K562 (cell line): ENCODE measurements around the gene GEMIN7. TPM values are rescaled to one million over a fixed set of nuclear protein-coding genes. Genes with fewer than 3 reads are reported as not detected.

ENCODE experiments used
- ATAC-seq: fragments of 200-7000 bp; cut with Tn5 transposase; 3 replicates; pipeline ENCODE4 v1.9.1; 2020; ENCODE audit warnings: moderate library complexity
- BruUV-seq: library from RNA; stranded (reverse); fragments of 400-500 nt; replicated peaks from 2 replicates; lab custom pipeline; 2021; lab: Mats Ljungman, UMichigan
- CTCF ChIA-PET: fragments of 300-600 bp; formaldehyde crosslinking; extraction: SDS; loops from one replicate; lab custom pipeline; 2021; ENCODE audit warnings: low intra/inter-chr PET ratio; lab: Yijun Ruan, JAX
- POLR2A ChIA-PET: fragments of 300-600, 350-650 bp; sonication (Branson Sonifier 250); formaldehyde crosslinking; extraction: SDS; loops from one replicate; lab custom pipeline; 2021; ENCODE audit warnings: antibody characterized with exemption, inconsistent platforms; lab: Yijun Ruan, JAX
- DNase-seq, 4 experiments: peaks; one replicate each; pipeline versions ENCODE4 v3.0.0 to v3.0.0-alpha.2; 2011 to 2018; ENCODE audit warnings: low spot score in 3 of 4, mixed read lengths in 3 of 4; ENCODE audit errors: extremely low read depth in 1 of 4
- FAIRE-seq: peaks from 2 replicates; lab custom pipeline; 2011; peaks lifted over from hg19 to GRCh38; lab: Jason Lieb, UNC
- H2AFZ ChIP-seq: 2 replicates; pipeline ENCODE4 v1.6.0; 2011; ENCODE audit warnings: low read depth, low read length, control low read depth, inconsistent platforms
- H3K27ac ChIP-seq: fragments of 200-600 bp; 3 replicates; pipeline ENCODE4 v1.8.0; 2011; ENCODE audit warnings: low read depth, mild to moderate bottlenecking, control low read depth, inconsistent platforms, low read length, moderate library complexity, mixed read lengths; ENCODE audit errors: extremely low read depth
- H3K27me3 ChIP-seq, 2 experiments: fragments of 300-600 bp in 1 of 2; 2 replicates in 1 of 2; 3 replicates in 1 of 2; pipeline versions ENCODE4 v1.6.0 to v1.8.0; 2011; ENCODE audit warnings: inconsistent platforms in 2 of 2, low read length in 2 of 2, mild to moderate bottlenecking in 1 of 2, mixed read lengths in 1 of 2, moderate library complexity in 1 of 2; ENCODE audit not compliant: control insufficient read depth in 2 of 2, insufficient read depth in 2 of 2
- H3K36me3 ChIP-seq: fragments of 300-600 bp; 3 replicates; pipeline ENCODE4 v1.8.0; 2011; ENCODE audit warnings: mild to moderate bottlenecking, low read length, inconsistent platforms; ENCODE audit not compliant: control insufficient read depth, insufficient read depth
- H3K4me1 ChIP-seq, 2 experiments: fragments of 200-600 bp in 1 of 2; replicated peaks in 1 of 2; 2 replicates in 1 of 2; 3 replicates in 1 of 2; pipeline versions ENCODE4 v1.5.1 to v1.8.0; 2011; ENCODE audit warnings: inconsistent platforms in 2 of 2, low read length in 2 of 2, mild to moderate bottlenecking in 1 of 2, mixed read lengths in 1 of 2, moderate library complexity in 1 of 2; ENCODE audit not compliant: control insufficient read depth in 2 of 2, insufficient read depth in 2 of 2
- H3K4me2 ChIP-seq: 2 replicates; pipeline ENCODE4 v1.6.1; 2011; ENCODE audit warnings: low read length, control low read depth, inconsistent platforms, mixed read lengths; ENCODE audit not compliant: insufficient read depth
- H3K4me3 ChIP-seq: fragments of 200-600 bp; sonication (generic), shearing (Covaris generic); 2 replicates; pipeline ENCODE4 v1.5.1; 2016; ENCODE audit warnings: control low read depth, inconsistent platforms
- H3K79me2 ChIP-seq: fragments of 200-600 bp; 3 replicates; pipeline ENCODE4 v1.8.0; 2011; ENCODE audit warnings: low read length, inconsistent platforms; ENCODE audit not compliant: control insufficient read depth, insufficient read depth
- H3K9ac ChIP-seq, 2 experiments: 2 replicates each; pipeline versions ENCODE4 v1.6.0 to v1.6.1; 2011; ENCODE audit warnings: low read depth in 2 of 2, low read length in 2 of 2, control low read depth in 1 of 2, inconsistent platforms in 1 of 2, mild to moderate bottlenecking in 1 of 2, mixed read lengths in 1 of 2; ENCODE audit not compliant: insufficient read depth in 1 of 2
- H3K9me1 ChIP-seq: one replicate; pipeline ENCODE4 v1.6.0; 2011; ENCODE audit warnings: inconsistent platforms, mild to moderate bottlenecking, low read length, moderate library complexity; ENCODE audit not compliant: control insufficient read depth, insufficient read depth
- H3K9me3 ChIP-seq: replicated peaks from 2 replicates; pipeline ENCODE4 v1.5.1; 2011; ENCODE audit warnings: low read depth, low read length, inconsistent platforms; ENCODE audit not compliant: control insufficient read depth, insufficient read depth
- H4K20me1 ChIP-seq: replicated peaks from 2 replicates; pipeline ENCODE4 v1.6.1; 2011; ENCODE audit warnings: low read length, inconsistent platforms, mixed read lengths; ENCODE audit not compliant: control insufficient read depth, insufficient read depth
- ARID1B ChIP-seq: fragments of 450-650 bp; IDR thresholded peaks from 2 replicates; pipeline ENCODE4 v1.6.1; 2016; ENCODE audit warnings: antibody characterized with exemption, mild to moderate bottlenecking, inconsistent platforms
- CTBP1 ChIP-seq: fragments of 450-650 bp; IDR thresholded peaks from 2 replicates; pipeline ENCODE4 v1.6.1; 2016; ENCODE audit warnings: borderline replicate concordance
- HDAC1 ChIP-seq, 2 experiments: fragments of 450-650 bp; IDR thresholded peaks; 2 replicates each; pipeline ENCODE4 v1.6.1; 2016 to 2017; ENCODE audit warnings: inconsistent platforms in 1 of 2, mild to moderate bottlenecking in 1 of 2, moderate library complexity in 1 of 2
- KAT8 ChIP-seq: fragments of 450-650 bp; IDR thresholded peaks from 2 replicates; pipeline ENCODE4 v1.6.1; 2016; ENCODE audit warnings: low read depth, mild to moderate bottlenecking
- KDM1A ChIP-seq, 2 experiments: fragments of 450-650 bp; IDR thresholded peaks; 2 replicates each; pipeline ENCODE4 v1.6.1; 2016; ENCODE audit warnings: mild to moderate bottlenecking in 2 of 2
- OTX1 ChIP-seq: fragments of 450-650 bp; formaldehyde crosslinking; IDR thresholded peaks from 2 replicates; pipeline ENCODE4 v1.4.0; 2022; ENCODE audit warnings: mild to moderate bottlenecking
- PHB2 ChIP-seq: fragments of 450-650 bp; IDR thresholded peaks from 2 replicates; pipeline ENCODE4 v1.6.1; 2017; ENCODE audit warnings: low read depth
- PHF21A ChIP-seq: fragments of 450-650 bp; IDR thresholded peaks from 2 replicates; pipeline ENCODE4 v1.6.1; 2017; ENCODE audit warnings: low read depth, borderline replicate concordance
- POLR2A ChIP-seq: fragments of 450-650 bp; conservative IDR thresholded peaks from 2 replicates; pipeline ENCODE4 v1.6.1; 2016
- POLR2B ChIP-seq: fragments of 450-650 bp; IDR thresholded peaks from 2 replicates; pipeline ENCODE4 v1.6.1; 2018; ENCODE audit warnings: low read depth; ENCODE audit not compliant: partially characterized antibody
- SUPT5H ChIP-seq: fragments of 450-650 bp; IDR thresholded peaks from 2 replicates; pipeline ENCODE4 v1.6.1; 2016
- TSC22D4 ChIP-seq: fragments of 450-650 bp; IDR thresholded peaks from 2 replicates; pipeline ENCODE4 v1.6.1; 2016; ENCODE audit warnings: missing genetic modification characterization, missing biosample characterization, control low read depth
- ZEB2 ChIP-seq: fragments of 450-650 bp; IDR thresholded peaks from 2 replicates; pipeline ENCODE4 v1.6.1; 2016
- WGBS: fragments of 100-300 bp; shearing (Covaris generic); methylation state at CpG from one replicate; pipeline ENCODE4 v1.1.6; 2016; ENCODE audit warnings: low coverage, mixed read lengths; ENCODE audit not compliant: insufficient coverage; ENCODE audit errors: missing lambda C conversion rate; 5-methylcytosine and 5-hydroxymethylcytosine counted together
- in situ Hi-C: fragments of 300-500 bp; cut with MboI; formaldehyde crosslinking; loops from 4 replicates; pipeline ENCODE4 v1.15.0; 2018; ENCODE audit warnings: inconsistent platforms, mixed read lengths
- intact Hi-C: fragments of 100-400 bp; cut with micrococcal nuclease; formaldehyde crosslinking; loops from 2 replicates; pipeline ENCODE4 v1.14.2; 2022
- polyA plus RNA-seq, 8 experiments: library from polyadenylated mRNA; depleted of rRNA in 4 of 8; stranded (reverse) in 5 of 8; unstranded in 3 of 8; fragments of >200 nt; fragmentation: Nextera tagmentation in 2 of 8; fragmentation: Illumina TruSeq in 1 of 8; extraction: Ambion mirVana in 2 of 8; extraction: Trizol in 1 of 8; gene quantifications; 2 replicates each; pipeline versions ENCODE4 v1.2.1 to v1.2.3, GENCODE V29; 2011 to 2014; ENCODE audit warnings: inconsistent platforms in 1 of 8, missing spikeins in 1 of 8
- total RNA-seq, 7 experiments: library from RNA; depleted of rRNA in 6 of 7; stranded (reverse); fragments of >200 nt in 6 of 7; fragmentation: Illumina TruSeq in 2 of 7; extraction: Trizol in 2 of 7; gene quantifications; 2 replicates each; pipeline versions ENCODE4 v1.2.1 to v1.2.3, GENCODE V29; 2011 to 2021; ENCODE audit warnings: low replicate concordance in 1 of 7
- TF ChIP-seq, protein P1 (sequence below), 2 experiments: fragments of 450-650 bp; IDR thresholded peaks; 2 replicates each; pipeline ENCODE4 v1.6.1; 2016
- TF ChIP-seq, protein P2 (sequence below): sonication (generic); formaldehyde crosslinking; IDR thresholded peaks from 2 replicates; pipeline ENCODE4 v1.8.1; 2023; ENCODE audit warnings: mild to moderate bottlenecking, missing genetic modification reagents
- TF ChIP-seq, protein P3 (sequence below): fragments of 450-650 bp; IDR thresholded peaks from 2 replicates; pipeline ENCODE4 v1.6.1; 2016; ENCODE audit warnings: antibody characterized with exemption
- TF ChIP-seq, protein P4 (sequence below), 3 experiments: IDR thresholded peaks in 2 of 3; conservative IDR thresholded peaks in 1 of 3; 2 replicates each; pipeline ENCODE4 v1.5.1; 2011 to 2012; ENCODE audit warnings: low read length in 3 of 3, mild to moderate bottlenecking in 3 of 3, control low read depth in 2 of 3, improper control_type of control experiment in 1 of 3, inconsistent platforms in 1 of 3, low read depth in 1 of 3, mixed read lengths in 1 of 3, moderate library complexity in 1 of 3; ENCODE audit not compliant: insufficient read depth in 2 of 3

Gene GEMIN7
- total and polyA plus RNA-seq, 9 of the 15 experiments (the other 6 are each of a cell fraction or from before 2014, with no cell fraction given) = 23.1 to 124 (median 54.9) TPM

DNA sequence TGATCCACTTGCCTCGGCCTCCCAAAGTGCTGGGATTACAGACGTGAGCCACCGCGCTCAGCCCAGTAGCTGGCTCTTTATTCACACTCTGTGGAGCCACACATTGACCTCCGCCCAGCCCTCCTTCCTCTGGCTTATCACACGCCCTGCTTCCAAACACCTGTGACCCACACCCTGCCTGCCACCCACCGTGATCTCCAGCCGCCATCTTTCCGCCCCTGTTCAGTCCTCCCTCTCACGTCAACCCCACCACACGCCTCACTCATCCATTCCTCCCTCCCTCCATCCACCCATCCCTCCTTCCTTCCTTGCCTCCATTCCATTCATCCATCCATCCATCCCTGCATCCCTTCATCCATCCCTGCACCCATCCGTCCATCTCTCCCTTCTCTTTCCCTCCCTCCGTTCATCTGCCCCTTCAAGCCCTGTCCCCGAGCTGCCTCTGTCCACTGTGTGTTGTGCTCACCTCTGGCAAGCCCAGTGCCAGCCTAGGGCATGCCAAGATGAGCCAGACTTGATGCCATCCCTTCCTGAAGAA is 20.4 kb upstream of the GEMIN7 start:
- Histone ChIP-seq H3K27me3 (no peaks in the 10 kb centered on the region), H3K9me3 (no peaks in the 10 kb centered on the region), H3K27ac (no peak overlapping the region; the same call in 2 of the 3 replicates), H2AFZ (no peak overlapping the region), H3K4me3 (no peak overlapping the region), H4K20me1 (peaks cover 25% of the 10 kb centered on the region), H3K79me2 (no peaks in the 10 kb centered on the region; the same call in 2 of the 3 replicates), H3K4me2 (no peak overlapping the region), H3K36me3 (peaks cover 90% of the 10 kb centered on the region), H3K4me1 (peaks cover 0 to 29% of the 10 kb centered on the region in 2 experiments; a peak in 2 of 5 replicates), H3K9me1 (no peaks in the 10 kb centered on the region), H3K9ac (peak overlapping the region in 1 of 2 experiments; percentile 50; a peak in 1 of 4 replicates)
- intact Hi-C loops (loop anchor here (1.0 to 5.0 kb wide), 2 partner anchors 41 to 156 kb away; no protein-coding TSS in a partner anchor), in situ Hi-C loops (loop anchor here (10.0 kb wide), 1 partner anchor 164 kb away; the partner anchor contains the start of gene TOMM40)
- WGBS = 61% methylated on average over 10 of the region's 14 CpGs
- no peak for FAIRE-seq
- peak; percentile 18 for ATAC-seq
- POLR2A ChIA-PET = no interaction called here
- BruUV-seq = no TSS peak
- DNase-seq = peak in 2 of 4 experiments; percentile 50 to 61
- CTCF ChIA-PET = interaction anchor here (2.0 kb wide), 1 partner anchor 70 kb away, joined by 11 read pairs; no protein-coding TSS in a partner anchor
- TF ChIP-seq HDAC1 (IDR thresholded peaks at IDR 0.05) (peak in 1 of 2 experiments; percentile 71; a peak in 2 of 4 replicates), OTX1 (CRISPR knock-in tag) (0 out of 2 replicates have a peak, but pooled peaks have one; percentile 64), POLR2A (0 out of 2 replicates have a peak, but pooled peaks have one; percentile 43), ARID1B (peak; percentile 34; the same call in 1 of the 2 replicates), KAT8 (no peak), PHF21A (no peak), CTBP1 (peak; percentile 65; the same call in 1 of the 2 replicates), ZEB2 (peak; percentile 42; the same call in 1 of the 2 replicates), TSC22D4 (tag) (peak; percentile 84; the same call in 1 of the 2 replicates), PHB2 (0 out of 2 replicates have a peak, but pooled peaks have one; percentile 27), KDM1A (IDR thresholded peaks at IDR 0.05) (peak in 1 of 2 experiments; percentile 35; a peak in 1 of 4 replicates), SUPT5H (peak; percentile 56), POLR2B (peak; percentile 43)
- TF ChIP-seq, protein P1, sequence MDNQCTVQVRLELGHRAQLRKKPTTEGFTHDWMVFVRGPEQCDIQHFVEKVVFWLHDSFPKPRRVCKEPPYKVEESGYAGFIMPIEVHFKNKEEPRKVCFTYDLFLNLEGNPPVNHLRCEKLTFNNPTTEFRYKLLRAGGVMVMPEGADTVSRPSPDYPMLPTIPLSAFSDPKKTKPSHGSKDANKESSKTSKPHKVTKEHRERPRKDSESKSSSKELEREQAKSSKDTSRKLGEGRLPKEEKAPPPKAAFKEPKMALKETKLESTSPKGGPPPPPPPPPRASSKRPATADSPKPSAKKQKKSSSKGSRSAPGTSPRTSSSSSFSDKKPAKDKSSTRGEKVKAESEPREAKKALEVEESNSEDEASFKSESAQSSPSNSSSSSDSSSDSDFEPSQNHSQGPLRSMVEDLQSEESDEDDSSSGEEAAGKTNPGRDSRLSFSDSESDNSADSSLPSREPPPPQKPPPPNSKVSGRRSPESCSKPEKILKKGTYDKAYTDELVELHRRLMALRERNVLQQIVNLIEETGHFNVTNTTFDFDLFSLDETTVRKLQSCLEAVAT (IDR thresholded peaks at IDR 0.05) = 0 out of 4 replicates have a peak, but pooled peaks of 1 of the 2 experiments have one; percentile 40
- TF ChIP-seq, protein P2, sequence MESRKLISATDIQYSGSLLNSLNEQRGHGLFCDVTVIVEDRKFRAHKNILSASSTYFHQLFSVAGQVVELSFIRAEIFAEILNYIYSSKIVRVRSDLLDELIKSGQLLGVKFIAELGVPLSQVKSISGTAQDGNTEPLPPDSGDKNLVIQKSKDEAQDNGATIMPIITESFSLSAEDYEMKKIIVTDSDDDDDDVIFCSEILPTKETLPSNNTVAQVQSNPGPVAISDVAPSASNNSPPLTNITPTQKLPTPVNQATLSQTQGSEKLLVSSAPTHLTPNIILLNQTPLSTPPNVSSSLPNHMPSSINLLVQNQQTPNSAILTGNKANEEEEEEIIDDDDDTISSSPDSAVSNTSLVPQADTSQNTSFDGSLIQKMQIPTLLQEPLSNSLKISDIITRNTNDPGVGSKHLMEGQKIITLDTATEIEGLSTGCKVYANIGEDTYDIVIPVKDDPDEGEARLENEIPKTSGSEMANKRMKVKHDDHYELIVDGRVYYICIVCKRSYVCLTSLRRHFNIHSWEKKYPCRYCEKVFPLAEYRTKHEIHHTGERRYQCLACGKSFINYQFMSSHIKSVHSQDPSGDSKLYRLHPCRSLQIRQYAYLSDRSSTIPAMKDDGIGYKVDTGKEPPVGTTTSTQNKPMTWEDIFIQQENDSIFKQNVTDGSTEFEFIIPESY (CRISPR knock-in tag) = peak; percentile 72
- TF ChIP-seq, protein P3, sequence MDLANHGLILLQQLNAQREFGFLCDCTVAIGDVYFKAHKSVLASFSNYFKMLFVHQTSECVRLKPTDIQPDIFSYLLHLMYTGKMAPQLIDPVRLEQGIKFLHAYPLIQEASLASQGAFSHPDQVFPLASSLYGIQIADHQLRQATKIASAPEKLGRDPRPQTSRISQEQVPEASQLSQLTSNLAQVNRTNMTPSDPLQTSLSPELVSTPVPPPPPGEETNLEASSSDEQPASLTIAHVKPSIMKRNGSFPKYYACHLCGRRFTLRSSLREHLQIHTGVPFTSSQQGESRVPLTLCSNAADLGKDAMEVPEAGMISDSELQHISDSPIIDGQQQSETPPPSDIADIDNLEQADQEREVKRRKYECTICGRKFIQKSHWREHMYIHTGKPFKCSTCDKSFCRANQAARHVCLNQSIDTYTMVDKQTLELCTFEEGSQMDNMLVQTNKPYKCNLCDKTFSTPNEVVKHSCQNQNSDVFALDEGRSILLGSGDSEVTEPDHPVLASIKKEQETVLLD = 0 out of 2 replicates have a peak, but pooled peaks have one; percentile 28
- TF ChIP-seq, protein P4, sequence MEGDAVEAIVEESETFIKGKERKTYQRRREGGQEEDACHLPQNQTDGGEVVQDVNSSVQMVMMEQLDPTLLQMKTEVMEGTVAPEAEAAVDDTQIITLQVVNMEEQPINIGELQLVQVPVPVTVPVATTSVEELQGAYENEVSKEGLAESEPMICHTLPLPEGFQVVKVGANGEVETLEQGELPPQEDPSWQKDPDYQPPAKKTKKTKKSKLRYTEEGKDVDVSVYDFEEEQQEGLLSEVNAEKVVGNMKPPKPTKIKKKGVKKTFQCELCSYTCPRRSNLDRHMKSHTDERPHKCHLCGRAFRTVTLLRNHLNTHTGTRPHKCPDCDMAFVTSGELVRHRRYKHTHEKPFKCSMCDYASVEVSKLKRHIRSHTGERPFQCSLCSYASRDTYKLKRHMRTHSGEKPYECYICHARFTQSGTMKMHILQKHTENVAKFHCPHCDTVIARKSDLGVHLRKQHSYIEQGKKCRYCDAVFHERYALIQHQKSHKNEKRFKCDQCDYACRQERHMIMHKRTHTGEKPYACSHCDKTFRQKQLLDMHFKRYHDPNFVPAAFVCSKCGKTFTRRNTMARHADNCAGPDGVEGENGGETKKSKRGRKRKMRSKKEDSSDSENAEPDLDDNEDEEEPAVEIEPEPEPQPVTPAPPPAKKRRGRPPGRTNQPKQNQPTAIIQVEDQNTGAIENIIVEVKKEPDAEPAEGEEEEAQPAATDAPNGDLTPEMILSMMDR (IDR thresholded peaks at IDR 0.05 in 2 of 3, conservative IDR thresholded peaks at IDR 0.05 in 1 of 3; ENCODE audit: insufficient read depth in 2 of 3, low read depth in 1 of 3, low read length in 3 of 3) = no peak
